Activated T-helper 1 cell treated with anti-CD3 and anti-CD28 coated beads, Interleukin-2, amount 50 U/mL, for 16 hours (primary cell): ENCODE results near the gene RABL6.
"Not testable (repeated sequence)": the region's sequence is repeated elsewhere in the genome, so short reads cannot be mapped to it uniquely, and the experiment has no call there.

ENCODE experiments used
- DNase-seq, 2 donors: peaks; one replicate each; pipeline ENCODE4 v3.0.0-alpha.2; 2020; ENCODE audit warnings: low read depth in 1 of 2, low spot score in 1 of 2

RABL6 gene

GRCh38 chr9:136856079-136856476 lies 48.3 kb downstream of the RABL6 start:
- DNase-seq, result no peak

DNA sequence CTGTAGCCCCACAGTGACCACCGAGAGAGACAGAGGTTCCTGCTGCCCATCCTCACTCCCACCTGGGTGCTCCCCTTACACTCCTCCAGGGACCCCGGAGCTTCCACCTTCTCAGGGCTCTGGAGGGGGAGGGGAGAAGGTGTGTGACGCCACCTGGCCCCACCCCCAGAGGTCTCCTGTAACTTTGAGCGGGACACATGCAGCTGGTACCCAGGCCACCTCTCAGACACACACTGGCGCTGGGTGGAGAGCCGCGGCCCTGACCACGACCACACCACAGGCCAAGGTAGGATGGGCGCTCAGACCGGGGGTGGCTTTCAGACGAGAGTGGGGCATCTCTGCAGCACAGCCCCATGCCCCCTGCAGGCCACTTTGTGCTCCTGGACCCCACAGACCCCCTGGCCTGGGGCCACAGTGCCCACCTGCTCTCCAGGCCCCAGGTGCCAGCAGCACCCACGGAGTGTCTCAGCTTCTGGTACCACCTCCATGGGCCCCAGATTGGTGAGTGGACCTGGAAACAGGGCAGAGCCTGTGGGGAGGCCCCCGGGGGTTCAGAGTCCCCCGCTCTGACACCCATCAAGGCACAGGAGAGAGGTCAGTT lies 48.9 kb downstream of the RABL6 start:
- DNase-seq, result no peak

- no peak for DNase-seq
Measured at GRCh38 chr9:136857166-136857565, 49.4 kb downstream of the RABL6 start.

DNA sequence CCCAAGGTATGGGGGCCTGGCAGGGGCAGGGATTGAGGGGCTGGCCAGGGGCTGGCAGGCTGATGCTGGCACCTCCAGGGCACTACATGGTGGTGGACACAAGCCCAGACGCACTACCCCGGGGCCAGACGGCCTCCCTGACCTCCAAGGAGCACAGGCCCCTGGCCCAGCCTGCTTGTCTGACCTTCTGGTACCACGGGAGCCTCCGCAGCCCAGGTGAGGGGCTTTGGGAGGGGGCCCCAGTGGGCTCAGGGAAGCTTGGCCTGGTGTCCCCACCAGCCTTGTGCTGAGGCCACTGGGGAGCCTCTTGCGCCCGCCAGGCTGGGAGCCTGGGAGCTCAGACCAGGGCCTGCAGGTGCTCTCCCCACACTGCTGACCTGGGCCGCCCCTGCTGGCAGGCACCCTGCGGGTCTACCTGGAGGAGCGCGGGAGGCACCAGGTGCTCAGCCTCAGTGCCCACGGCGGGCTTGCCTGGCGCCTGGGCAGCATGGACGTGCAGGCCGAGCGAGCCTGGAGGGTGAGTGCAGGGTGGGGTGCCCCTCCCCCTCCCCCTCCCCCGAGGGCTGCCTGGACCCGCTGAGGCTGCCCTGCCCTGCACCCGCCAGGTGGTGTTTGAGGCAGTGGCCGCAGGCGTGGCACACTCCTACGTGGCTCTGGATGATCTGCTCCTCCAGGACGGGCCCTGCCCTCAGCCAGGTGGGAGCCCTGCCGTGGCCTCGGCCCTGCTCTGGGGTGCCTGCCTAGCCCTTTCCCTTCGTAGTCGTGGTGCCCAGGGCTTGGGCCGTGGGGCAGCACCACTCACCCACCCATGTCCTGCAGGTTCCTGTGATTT lies 50.0 kb downstream of the RABL6 start:
- no peak for DNase-seq

GRCh38 chr9:136858452-136858843 lies 50.7 kb downstream of the RABL6 start:
- DNase-seq, result no peak

DNA sequence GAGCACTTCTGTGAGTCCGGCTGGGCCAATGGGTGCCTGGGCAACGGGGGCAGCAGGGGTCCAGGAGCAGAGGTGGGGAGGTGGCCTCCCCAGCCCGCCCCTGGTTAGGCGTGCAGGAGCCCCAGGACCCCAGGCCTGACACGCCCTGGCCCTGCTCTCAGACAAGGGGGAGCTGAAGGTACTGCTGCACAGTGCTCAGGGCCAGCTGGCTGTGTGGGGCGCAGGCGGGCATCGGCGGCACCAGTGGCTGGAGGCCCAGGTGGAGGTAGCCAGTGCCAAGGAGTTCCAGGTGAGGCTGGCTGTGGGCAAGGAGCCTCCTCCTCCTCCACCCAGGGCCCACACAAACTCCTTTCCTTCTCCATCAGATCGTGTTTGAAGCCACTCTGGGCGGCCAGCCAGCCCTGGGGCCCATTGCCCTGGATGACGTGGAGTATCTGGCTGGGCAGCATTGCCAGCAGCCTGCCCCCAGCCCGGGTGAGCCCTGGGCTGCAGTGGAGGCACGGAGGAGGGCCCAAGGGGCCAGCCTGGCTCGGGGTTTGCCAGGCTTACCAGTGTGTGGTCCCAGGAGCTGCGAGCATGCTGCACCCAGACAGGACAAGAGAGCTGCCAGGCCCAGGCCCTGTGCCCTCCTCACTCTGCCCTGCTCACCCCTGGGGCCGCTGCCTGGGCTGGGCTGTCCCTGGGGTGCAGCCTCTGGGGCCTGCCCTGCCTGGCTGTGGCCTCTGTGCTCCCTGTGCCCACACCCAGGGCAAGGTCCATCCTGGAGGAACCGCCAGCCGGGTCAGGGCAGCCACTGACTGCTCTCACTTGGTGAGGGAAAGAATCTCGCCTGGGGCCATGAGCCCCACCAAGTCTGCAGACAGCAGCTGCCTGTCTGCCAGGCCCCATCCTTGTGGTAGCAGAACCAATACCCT lies 51.4 kb downstream of the RABL6 start:
- peak in 1 of 2 donors; percentile 0 for DNase-seq

GRCh38 chr9:136860529-136860928 lies 52.8 kb downstream of the RABL6 start:
- no peak for DNase-seq

DNA sequence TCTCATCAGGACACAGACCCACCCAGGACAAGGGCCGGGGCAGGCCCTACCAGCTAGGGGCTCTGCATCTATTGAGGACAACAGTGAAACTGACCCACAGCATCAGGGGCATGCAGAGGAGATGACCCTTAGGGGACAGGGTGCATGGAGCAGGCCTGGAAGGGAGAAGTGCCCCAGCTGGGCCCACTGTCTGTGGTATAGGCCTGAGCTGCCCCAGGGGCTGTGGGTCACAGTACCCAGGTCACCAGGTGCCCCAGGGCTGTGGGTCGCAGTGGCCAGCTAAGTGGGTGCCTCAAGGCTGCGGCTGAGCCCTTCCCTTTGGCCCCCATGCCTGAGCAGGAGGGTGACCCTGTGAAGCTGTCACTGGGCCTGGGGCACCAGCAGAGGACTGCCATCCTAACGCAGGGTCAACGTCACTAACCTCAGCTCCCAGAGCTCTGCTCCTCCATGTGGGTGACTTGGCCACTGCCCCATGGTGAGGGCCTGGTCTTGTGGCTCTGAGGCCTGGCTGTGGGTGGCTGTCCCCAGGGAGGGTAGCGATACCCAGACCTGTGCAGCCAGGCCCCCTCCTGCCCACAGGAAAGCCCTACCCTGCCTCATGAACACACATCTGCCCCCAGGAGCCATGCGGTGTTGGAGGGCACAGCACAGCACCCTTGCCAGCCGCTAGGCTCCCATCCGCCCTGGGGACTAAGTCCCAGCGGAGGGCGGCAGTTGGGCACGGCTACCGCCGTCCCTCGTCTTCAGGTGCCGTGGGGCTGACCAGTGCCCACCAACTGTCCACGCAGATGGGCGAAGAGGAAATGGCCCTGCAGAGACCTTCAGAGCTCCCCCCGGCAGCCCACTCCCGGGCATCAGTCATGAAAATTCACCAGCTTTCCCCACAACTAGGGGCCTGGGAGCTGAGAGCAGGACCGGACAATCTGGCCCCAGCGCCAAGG lies 53.5 kb downstream of the RABL6 start:
- no peak for DNase-seq

DNA sequence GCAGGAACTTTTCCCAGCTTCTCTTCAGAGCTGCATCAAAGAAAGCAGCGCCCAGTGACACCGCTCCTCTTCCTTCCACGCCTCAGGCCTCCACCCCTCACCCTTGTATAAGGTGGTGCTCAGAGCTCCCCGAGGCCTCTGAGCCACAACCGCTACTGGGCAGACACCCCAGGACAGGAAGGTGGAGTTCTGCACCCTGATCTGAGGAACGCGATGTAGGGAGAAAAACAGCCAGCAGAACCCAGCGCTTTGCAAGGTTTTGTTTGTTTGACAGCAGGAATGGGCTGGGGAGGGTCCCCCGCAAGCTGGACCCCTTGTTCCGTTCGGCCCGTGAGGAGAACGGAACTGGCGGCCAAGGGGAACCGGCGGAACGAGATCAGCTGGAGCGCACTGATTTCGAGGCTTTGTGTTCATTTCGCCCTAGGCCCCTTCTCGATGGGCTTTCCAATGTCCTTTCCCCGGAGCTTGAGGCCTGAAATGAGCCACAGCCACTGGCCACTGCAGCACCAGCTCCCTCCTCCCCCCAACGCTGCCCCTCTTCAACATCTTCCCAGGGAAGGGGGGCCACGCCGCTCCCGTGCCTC lies 54.2 kb downstream of the RABL6 start:
- DNase-seq, result no peak

DNA sequence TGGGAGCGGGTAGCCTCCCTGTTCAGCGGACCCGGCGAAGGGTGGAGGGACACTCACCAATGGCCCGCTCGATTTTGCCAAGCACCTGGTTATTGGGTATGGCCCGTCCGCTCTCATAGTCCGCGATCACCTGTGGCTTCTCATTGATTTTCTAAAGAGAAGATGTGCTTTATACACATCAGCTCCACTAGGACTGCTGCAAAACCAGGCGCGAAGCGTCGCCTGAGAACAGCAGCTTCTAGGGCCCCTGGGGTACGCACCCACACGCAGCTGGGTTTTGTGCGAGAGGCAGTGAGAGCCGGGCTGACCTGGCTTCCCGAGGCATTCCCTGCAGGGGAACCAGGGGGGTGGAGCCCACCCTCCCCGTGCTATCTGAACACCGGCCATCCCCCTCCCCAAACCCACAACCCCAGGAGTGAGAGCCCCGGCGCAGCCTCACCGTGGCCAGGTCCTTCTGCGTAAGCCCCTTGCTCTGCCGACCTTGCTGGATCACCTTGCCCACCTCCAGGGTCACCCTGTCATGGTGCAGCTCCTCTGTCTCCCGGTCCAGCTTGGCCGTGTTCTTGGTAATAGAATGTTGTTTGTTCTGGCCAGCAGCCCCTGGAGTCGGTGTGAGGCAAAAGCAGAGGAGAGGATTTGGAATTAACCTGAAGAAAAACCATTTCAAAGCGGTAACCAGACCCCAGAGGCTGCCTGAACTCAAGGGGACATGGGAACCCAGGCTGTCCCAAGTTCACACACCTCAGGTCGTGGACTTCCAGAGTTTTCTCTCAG lies 55.3 kb downstream of the RABL6 start:
- no peak for DNase-seq

DNA sequence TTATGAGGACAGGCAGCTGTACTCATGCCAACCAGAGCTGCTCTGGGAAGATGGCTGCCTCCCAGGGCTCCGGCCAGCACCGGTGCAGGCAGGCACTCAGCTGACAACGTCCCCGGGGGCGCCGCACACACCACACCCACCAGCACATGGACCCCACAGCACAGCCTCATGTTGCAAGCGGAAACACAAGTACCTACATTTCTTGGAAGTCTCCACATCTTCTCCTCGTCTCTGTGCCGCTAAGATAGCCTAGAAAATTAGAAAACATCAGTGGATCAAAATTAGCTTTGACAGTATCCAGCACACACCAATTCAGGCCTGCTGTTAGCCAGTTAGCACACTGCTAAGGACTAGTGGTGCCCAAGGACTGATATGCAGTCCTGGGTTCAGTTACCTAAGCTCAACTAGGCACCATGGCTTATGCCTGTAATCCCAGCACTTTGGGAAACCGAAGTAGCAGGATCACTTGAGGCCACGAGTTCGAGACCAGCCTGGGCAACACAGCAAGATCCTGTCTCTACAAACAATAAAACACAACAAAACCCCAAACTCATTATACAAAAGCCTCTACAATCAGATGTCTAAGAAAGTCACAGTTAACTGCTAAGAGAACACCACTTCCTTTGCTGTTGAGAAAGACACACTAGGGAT lies 56.0 kb downstream of the RABL6 start:
- DNase-seq, result no peak

- no peak for DNase-seq
Measured at GRCh38 chr9:136865041-136865767, 57.5 kb downstream of the RABL6 start.

DNA sequence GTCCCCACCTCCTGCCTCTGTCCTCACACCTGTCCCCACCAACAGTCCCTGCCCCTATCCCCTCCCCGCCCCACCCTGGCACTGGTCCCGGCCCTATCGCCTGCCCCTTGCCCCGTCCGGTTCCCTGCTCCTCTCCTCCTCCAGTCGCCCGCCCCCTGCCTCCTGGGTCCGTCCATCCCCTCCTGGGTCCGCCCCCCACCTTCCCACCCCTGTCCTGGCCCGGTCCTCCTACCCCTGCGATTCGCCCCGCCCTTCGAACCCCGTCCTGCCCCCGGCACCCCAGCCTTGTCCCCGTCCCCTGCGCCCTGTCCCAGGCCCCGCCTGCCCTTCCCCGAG lies 58.0 kb downstream of the RABL6 start:
- no peak for DNase-seq

DNA sequence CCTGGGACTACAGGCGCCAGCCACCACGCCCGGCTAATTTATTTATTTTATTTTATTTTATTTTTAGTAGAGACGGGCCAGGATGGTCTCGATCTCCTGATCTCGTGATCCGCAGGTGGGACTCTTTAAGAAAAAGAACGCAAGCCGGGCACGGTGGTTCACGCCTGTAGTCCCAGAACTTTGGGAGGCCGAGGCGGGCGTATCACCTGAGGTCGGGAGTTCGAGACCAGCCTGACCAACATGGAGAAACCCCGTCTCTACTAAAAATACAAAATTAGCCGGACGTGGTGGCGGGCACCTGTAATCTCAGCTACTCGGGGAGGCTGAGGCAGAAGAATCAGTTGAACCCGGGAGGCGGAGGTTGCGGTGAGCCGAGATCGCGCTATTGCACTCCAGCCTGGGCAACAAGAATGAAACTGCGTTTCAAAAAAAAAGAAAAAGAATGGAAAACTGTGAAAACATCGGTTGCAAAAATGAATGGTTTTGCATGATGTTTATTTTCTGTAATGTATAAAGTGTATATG lies 59.2 kb downstream of the RABL6 start:
- DNase-seq, result not testable (repeated sequence)

DNA sequence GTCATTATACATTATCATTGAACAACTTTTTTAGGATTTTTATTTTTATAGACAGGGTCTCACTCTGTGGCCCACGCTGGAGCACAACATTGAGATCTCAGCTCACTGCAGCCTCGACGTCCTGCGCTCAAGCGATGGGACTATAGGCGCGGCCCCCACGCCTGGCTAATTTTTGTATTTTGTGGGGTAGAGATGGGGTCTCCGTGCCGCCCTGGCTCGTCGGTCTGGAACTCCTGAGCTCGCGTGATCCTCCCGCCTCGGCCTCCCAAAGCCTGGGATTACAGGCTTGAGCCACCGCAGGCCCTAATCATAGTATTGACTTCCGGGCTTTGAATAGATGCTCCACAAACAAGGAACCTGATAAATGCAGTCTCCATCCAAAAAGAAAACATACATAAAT lies 59.7 kb downstream of the RABL6 start:
- no peak for DNase-seq

- DNase-seq, result no peak
Measured at GRCh38 chr9:136867917-136868316, 60.2 kb downstream of the RABL6 start.

DNA sequence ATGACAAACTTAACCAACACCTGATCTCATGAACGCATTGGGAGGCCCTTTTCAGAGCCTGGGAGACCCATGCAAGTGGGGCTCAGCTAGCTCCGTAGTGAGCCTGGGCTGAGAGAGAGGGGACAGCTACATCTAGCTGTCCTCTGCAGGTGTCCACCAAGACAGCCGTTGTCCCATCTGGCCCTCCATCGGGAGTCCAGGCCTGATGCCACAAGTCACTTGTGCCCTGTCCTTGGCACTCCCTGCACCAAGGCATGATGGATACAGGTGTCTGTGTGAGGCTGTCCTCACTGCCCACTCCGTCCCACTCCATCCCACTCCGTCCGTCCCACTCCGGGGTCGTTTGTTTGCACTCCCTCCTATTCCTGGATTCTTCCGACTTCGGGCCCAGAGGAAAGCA lies 60.9 kb downstream of the RABL6 start:
- no peak for DNase-seq

- DNase-seq, result not testable (repeated sequence)
Measured at GRCh38 chr9:136869611-136870010, 61.9 kb downstream of the RABL6 start.
